Endothelial cell (in vitro differentiated cells): ENCODE measurements around the gene LOXL3. TPM values are rescaled to one million over a fixed set of nuclear protein-coding genes. Genes with fewer than 3 reads are reported as not detected.

Experiments used
- DNase-seq: peaks from one replicate; pipeline ENCODE4 v3.0.0; 2021; ENCODE audit warnings: low spot score
- H3K27ac Mint-ChIP-seq: one replicate; pipeline ENCODE4 v1.8.0; 2021; ENCODE audit warnings: mixed read lengths, inconsistent platforms; ENCODE audit not compliant: unreplicated experiment
- H3K27me3 Mint-ChIP-seq: one replicate; pipeline ENCODE4 v1.8.0; 2021; ENCODE audit warnings: mild to moderate bottlenecking, moderate library complexity, mixed read lengths, inconsistent platforms; ENCODE audit not compliant: unreplicated experiment
- H3K36me3 Mint-ChIP-seq: one replicate; pipeline ENCODE4 v1.8.0; 2021; ENCODE audit warnings: mild to moderate bottlenecking, low read depth, mixed read lengths, inconsistent platforms; ENCODE audit not compliant: unreplicated experiment
- H3K4me1 Mint-ChIP-seq: one replicate; pipeline ENCODE4 v1.8.0; 2021; ENCODE audit warnings: mild to moderate bottlenecking, mixed read lengths, inconsistent platforms; ENCODE audit not compliant: unreplicated experiment
- H3K4me3 Mint-ChIP-seq: one replicate; pipeline ENCODE4 v1.8.0; 2021; ENCODE audit warnings: mild to moderate bottlenecking, mixed read lengths, inconsistent platforms; ENCODE audit not compliant: unreplicated experiment
- H3K9me3 Mint-ChIP-seq: one replicate; pipeline ENCODE4 v1.8.0; 2021; ENCODE audit warnings: mixed read lengths, inconsistent platforms; ENCODE audit not compliant: unreplicated experiment
- total RNA-seq: library from RNA; stranded (reverse); fragmentation: NEBNext Ultra II Directional; extraction: Animal tissue kit (Norgen Biotek cat#: 25700); gene quantifications from one replicate; pipeline ENCODE4 v1.2.1, GENCODE V29; 2021; ENCODE audit not compliant: unreplicated experiment
- TF ChIP-seq, protein P1 (sequence below): fragments of 200-600 bp; sonication (generic); IDR thresholded peaks from one replicate; pipeline ENCODE4 v1.5.0; 2021; ENCODE audit warnings: antibody characterized with exemption; ENCODE audit not compliant: unreplicated experiment

LOXL3 gene
- total RNA-seq, 1 donor from 2014 or later, result 10.0 TPM

DNA sequence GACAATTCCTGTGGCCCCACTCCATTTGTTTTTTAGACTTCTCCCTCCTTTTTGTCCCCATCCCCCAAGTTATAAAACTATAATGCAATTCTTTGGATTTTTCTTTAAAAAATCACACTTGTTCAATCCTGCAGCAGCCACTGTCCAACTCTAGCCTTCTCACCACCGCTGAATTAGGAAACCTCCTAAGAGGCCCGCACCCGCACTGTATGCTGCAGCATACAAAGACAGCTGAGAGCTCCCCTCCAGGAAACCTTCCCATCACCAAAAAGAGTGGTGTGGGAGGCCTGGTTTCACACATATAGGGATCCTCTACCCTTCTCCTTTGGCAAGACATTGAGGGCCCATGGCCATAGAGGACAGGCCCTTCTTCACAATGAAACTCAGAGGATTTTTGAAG, 49.2 kb downstream of the LOXL3 start:
- peaks cover 13% of the 10 kb centered on the region for H3K36me3 Mint-ChIP-seq
- peak overlapping the region; percentile 29 for H3K4me3 Mint-ChIP-seq
- peaks cover 19% of the 10 kb centered on the region for H3K4me1 Mint-ChIP-seq
- TF ChIP-seq, protein P1, sequence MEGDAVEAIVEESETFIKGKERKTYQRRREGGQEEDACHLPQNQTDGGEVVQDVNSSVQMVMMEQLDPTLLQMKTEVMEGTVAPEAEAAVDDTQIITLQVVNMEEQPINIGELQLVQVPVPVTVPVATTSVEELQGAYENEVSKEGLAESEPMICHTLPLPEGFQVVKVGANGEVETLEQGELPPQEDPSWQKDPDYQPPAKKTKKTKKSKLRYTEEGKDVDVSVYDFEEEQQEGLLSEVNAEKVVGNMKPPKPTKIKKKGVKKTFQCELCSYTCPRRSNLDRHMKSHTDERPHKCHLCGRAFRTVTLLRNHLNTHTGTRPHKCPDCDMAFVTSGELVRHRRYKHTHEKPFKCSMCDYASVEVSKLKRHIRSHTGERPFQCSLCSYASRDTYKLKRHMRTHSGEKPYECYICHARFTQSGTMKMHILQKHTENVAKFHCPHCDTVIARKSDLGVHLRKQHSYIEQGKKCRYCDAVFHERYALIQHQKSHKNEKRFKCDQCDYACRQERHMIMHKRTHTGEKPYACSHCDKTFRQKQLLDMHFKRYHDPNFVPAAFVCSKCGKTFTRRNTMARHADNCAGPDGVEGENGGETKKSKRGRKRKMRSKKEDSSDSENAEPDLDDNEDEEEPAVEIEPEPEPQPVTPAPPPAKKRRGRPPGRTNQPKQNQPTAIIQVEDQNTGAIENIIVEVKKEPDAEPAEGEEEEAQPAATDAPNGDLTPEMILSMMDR, result no peak
- H3K27ac Mint-ChIP-seq, result no peak overlapping the region
- H3K27me3 Mint-ChIP-seq, result peaks cover 41% of the 10 kb centered on the region
- no peaks in the 10 kb centered on the region for H3K9me3 Mint-ChIP-seq
- no peak for DNase-seq

DNA sequence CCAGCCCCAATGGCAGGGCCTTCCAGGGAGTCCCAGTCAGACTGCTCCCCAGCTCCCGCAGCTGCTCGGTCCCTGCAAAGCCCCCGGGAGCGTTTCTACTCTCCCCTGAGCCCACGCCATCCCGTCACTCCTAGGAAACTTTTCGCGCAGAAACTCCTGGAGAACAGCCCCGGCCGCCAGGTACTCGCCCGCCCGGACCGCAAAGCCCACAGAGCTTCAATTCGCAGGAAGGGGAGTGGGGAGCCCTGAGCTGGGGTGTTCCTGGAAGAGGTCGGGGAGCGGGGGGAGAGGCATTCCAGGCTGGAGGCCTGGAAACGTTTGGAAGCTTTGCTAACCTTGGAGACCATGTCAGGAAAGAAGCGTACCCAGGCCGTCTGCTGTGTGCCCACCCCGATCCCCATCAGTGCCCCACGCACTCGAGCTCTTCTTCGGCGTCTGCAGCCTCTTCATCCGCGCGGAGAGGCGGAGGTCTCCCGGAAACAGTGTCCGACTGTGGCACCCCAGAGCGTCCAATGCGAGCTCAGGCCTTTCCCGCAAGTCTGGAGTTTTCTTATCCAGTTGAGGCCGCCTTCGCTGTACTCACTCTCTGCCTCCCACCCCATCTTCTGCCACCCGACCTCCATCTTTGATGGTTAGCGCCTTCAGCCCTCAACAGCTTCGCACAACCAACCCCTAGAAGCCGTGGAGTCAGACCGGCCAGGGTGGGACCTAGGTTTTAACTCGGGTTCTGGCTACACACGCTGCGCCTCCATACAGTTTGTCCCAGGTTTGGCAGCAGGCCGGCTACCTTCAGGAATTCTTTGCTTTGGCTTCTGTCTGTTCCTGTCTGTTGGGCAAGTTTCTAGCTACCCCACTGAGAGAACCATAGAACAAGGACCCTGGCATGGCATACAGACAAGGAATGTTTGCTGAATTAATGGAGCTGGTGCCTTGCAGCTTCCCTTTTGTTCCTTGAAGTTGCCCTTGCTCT, 50.0 kb downstream of the LOXL3 start:
- peaks cover 41% of the 10 kb centered on the region for H3K27me3 Mint-ChIP-seq
- peak overlapping the region; percentile 29 for H3K4me3 Mint-ChIP-seq
- no peak for DNase-seq
- H3K4me1 Mint-ChIP-seq, result peaks cover 21% of the 10 kb centered on the region
- no peak overlapping the region for H3K27ac Mint-ChIP-seq
- no peaks in the 10 kb centered on the region for H3K9me3 Mint-ChIP-seq
- peaks cover 13% of the 10 kb centered on the region for H3K36me3 Mint-ChIP-seq
- TF ChIP-seq, protein P1, result no peak

DNA sequence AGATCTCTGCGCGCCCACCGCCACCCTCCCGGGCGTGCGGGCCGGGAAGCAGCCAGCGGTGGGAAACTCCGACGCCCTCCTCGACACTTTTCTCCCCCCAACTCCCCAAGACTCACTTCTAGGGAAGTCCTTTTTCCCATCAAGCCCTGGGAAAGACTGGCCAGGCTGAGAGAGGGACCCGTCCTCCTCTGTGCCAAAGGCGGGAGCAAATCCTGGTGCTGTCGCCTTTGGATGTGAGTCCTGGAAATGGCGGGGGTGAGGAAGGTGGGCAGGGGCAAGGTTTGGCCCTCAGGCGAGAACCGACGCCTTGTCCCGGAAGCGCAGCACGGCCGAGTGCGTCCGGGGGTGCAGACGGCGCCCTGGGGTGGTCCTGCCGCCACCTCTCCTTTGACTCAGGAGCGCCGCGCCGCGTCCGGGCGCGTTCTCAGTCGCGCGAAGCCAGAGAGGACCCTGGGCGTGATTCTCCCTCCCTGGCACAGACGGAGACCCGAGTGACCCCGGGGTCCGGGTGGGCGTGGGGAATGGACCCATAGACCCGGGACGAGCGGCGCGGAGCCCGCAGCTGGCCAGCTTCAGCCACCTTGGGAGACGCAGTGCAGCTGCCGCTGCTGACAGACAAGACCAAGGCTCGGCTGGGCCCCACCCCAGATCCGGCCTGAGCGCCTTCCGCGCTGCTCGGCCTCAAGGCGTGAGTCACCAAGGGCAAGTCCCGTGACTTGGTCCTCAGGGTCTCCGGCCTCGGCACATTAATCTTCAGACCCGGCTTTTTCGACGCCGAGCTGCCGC, 50.8 kb downstream of the LOXL3 start:
- no peak overlapping the region for H3K27ac Mint-ChIP-seq
- peaks cover 21% of the 10 kb centered on the region for H3K4me1 Mint-ChIP-seq
- TF ChIP-seq, protein P1, result no peak

DNA sequence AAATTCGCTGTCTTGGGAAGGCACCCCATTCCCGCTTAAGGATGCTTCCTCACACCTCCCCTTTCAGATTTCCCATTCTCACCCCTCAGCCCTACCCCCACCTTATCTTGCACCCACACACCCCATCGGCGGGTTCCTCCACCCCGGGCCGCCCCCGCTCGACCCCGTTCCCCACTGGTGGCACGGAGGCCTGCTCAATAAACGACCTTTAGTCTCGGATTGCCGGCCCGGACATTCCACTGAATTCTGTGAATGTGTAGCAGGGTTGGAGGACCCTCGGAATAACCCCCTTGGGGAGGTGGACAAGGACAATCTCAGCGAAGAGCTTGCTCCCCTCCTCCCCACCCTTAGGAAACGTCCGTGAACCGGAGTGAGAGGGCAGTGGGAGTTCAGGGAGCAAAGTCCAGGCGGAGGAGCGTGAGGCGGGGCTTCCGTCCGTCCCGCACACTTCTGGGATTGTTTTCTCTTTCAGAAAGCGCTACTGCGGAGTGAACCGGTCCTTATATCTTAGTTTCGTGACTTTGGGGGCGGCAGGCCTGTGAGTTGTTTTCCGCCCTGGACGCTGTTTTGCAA, 51.5 kb downstream of the LOXL3 start:
- peaks cover 20% of the 10 kb centered on the region for H3K4me1 Mint-ChIP-seq
- H3K27me3 Mint-ChIP-seq, result peaks cover 52% of the 10 kb centered on the region
- TF ChIP-seq, protein P1, result no peak
- no peak overlapping the region for H3K27ac Mint-ChIP-seq
- DNase-seq, result no peak
- H3K9me3 Mint-ChIP-seq, result no peaks in the 10 kb centered on the region
- peak overlapping the region; percentile 83 for H3K4me3 Mint-ChIP-seq
- H3K36me3 Mint-ChIP-seq, result peaks cover 13% of the 10 kb centered on the region

More for the DNA sequence above, 50.8 kb downstream of the LOXL3 start:
- H3K9me3 Mint-ChIP-seq, result no peaks in the 10 kb centered on the region
- peaks cover 46% of the 10 kb centered on the region for H3K27me3 Mint-ChIP-seq
- peaks cover 13% of the 10 kb centered on the region for H3K36me3 Mint-ChIP-seq
- peak overlapping the region; percentile 83 for H3K4me3 Mint-ChIP-seq
- DNase-seq, result peak; percentile 53
